DMS 273 (cell line): ENCODE results near the gene SHANK2.

Experiments
- DNase-seq: peaks from one replicate; lab custom pipeline; 2025; ENCODE audit not compliant: unreplicated experiment; lab: John Stamatoyannopoulos, UW

Gene SHANK2

GRCh38 chr11:71203681-71204080 lies 48.7 kb downstream of the SHANK2 start:
- no peak for DNase-seq

- no peak for DNase-seq
Observed at GRCh38 chr11:71202966-71203365, 49.4 kb downstream of the SHANK2 start.

- DNase-seq = no peak
Observed at GRCh38 chr11:71202598-71202944, 49.8 kb downstream of the SHANK2 start.
